ENCODE data around the gene CEMIP2.

DNA sequence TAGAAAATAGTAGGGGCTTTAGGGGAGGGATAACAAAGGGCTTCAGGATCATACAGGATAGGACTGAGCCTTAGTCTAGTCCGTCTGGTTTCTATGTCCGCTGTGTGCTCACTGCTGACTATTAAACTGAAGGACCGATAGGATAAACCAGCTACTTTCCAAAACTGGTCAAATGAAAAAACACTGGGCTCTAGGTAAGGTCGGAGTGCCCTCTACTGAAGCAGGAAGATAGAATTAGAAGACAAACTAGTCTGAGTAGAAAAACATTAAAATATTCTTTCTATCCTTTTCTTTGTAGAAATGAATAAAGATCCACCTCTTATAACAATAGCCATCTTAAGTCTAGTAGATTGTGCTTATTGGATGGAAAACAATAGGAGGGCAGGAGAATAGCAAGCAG, 133.6 kb downstream of the CEMIP2 start:
- TF ChIP-seq, protein P1, sequence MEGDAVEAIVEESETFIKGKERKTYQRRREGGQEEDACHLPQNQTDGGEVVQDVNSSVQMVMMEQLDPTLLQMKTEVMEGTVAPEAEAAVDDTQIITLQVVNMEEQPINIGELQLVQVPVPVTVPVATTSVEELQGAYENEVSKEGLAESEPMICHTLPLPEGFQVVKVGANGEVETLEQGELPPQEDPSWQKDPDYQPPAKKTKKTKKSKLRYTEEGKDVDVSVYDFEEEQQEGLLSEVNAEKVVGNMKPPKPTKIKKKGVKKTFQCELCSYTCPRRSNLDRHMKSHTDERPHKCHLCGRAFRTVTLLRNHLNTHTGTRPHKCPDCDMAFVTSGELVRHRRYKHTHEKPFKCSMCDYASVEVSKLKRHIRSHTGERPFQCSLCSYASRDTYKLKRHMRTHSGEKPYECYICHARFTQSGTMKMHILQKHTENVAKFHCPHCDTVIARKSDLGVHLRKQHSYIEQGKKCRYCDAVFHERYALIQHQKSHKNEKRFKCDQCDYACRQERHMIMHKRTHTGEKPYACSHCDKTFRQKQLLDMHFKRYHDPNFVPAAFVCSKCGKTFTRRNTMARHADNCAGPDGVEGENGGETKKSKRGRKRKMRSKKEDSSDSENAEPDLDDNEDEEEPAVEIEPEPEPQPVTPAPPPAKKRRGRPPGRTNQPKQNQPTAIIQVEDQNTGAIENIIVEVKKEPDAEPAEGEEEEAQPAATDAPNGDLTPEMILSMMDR (IDR thresholded peaks at IDR 0.05), result no peak
- no peak for TF ChIP-seq EP300 (IDR thresholded peaks at IDR 0.05)

Data from ovary (tissue), 3 donors.